A549 (cell line): ENCODE results near the gene RBP7.

Source experiments
- BCL3 ChIP-seq: fragments of >200 bp; sonication (Bioruptor Twin); formaldehyde crosslinking; IDR thresholded peaks from 3 replicates; pipeline ENCODE4 v1.6.1; 2016
- CTCF ChIP-seq: fragments of >200 bp; sonication (Bioruptor Twin); formaldehyde crosslinking; IDR thresholded peaks from 3 replicates; pipeline ENCODE4 v1.5.1; 2016
- EP300 ChIP-seq, 2 experiments: fragments of >200 bp; sonication (Bioruptor Twin); formaldehyde crosslinking; IDR thresholded peaks; 2 replicates in 1 of 2; 3 replicates in 1 of 2; pipeline ENCODE4 v1.6.1; 2016 to 2017
- JUN ChIP-seq, 2 experiments: fragments of >200 bp; sonication (Bioruptor Twin); formaldehyde crosslinking; IDR thresholded peaks; 2 replicates in 1 of 2; 3 replicates in 1 of 2; pipeline ENCODE4 v1.6.1; 2016 to 2017
- MYC ChIP-seq: IDR thresholded peaks from 2 replicates; pipeline ENCODE4 v1.6.1; 2012; ENCODE audit warnings: mild to moderate bottlenecking, inconsistent platforms, low read length, improper control_type of control experiment, borderline replicate concordance
- POLR2A ChIP-seq: IDR thresholded peaks from 2 replicates; pipeline ENCODE4 v1.6.1; 2012; ENCODE audit warnings: mild to moderate bottlenecking, low read length
- REST ChIP-seq: fragments of 200-600 bp; sonication (generic); IDR thresholded peaks from 2 replicates; pipeline ENCODE4 v1.6.1; 2016; ENCODE audit warnings: antibody characterized with exemption, mild to moderate bottlenecking, moderate library complexity
- RFX5 ChIP-seq: fragments of 450-650 bp; IDR thresholded peaks from 2 replicates; pipeline ENCODE4 v1.7.1; 2014; ENCODE audit warnings: antibody characterized with exemption, mild to moderate bottlenecking, moderate library complexity
- TP53 ChIP-seq: fragments of 250-450 bp; sonication (Bioruptor Pico); IDR thresholded peaks from 2 replicates; pipeline ENCODE4 v1.5.0; 2021; ENCODE audit warnings: mild to moderate bottlenecking, moderate library complexity
- ZSCAN20 ChIP-seq: fragments of 250-450 bp; sonication (Bioruptor Pico); IDR thresholded peaks from 2 replicates; pipeline ENCODE4 v1.8.0; 2022; ENCODE audit warnings: mild to moderate bottlenecking, moderate library complexity
- TF ChIP-seq, protein P1 (sequence below): fragments of 450-650 bp; IDR thresholded peaks from 2 replicates; pipeline ENCODE4 v1.6.1; 2014; ENCODE audit warnings: antibody characterized with exemption

- TF ChIP-seq RFX5 (no peak), ZSCAN20 (no peak), CTCF (no peak), EP300 (IDR thresholded peaks at IDR 0.05) (no peak), MYC (no peak), TP53 (CRISPR knock-in tag) (no peak), POLR2A (no peak), JUN (IDR thresholded peaks at IDR 0.05) (no peak), REST (no peak), BCL3 (no peak)
- TF ChIP-seq, protein P1, sequence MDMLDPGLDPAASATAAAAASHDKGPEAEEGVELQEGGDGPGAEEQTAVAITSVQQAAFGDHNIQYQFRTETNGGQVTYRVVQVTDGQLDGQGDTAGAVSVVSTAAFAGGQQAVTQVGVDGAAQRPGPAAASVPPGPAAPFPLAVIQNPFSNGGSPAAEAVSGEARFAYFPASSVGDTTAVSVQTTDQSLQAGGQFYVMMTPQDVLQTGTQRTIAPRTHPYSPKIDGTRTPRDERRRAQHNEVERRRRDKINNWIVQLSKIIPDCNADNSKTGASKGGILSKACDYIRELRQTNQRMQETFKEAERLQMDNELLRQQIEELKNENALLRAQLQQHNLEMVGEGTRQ: no peak
Observed at GRCh38 chr1:10027027-10027426, 30.0 kb downstream of the RBP7 start.
